ENCODE results near the gene KCNMA1. TPM values are rescaled to one million over a fixed set of nuclear protein-coding genes. Genes with fewer than 3 reads are reported as not detected.

KCNMA1 gene
- total RNA-seq, 4 donors from 2014 or later = 4.6 to 10.5 (median 7.8) TPM

- no peaks in the 10 kb centered on the region for H3K36me3 ChIP-seq
- DNase-seq (ENCODE audit: low spot score in 2 of 2) = no peak
- WGBS = 96% methylated on average over 1 of the region's 1 CpG
- no peaks in the 10 kb centered on the region for H3K9me3 ChIP-seq
- H3K27ac ChIP-seq = no peak overlapping the region
- no peak overlapping the region for H3K4me3 ChIP-seq
- no peak for TF ChIP-seq CTCF (IDR thresholded peaks at IDR 0.05)
- TF ChIP-seq EP300 (IDR thresholded peaks at IDR 0.05) = no peak
- TF ChIP-seq POLR2AphosphoS5 (IDR thresholded peaks at IDR 0.05) = no peak
- TF ChIP-seq POLR2A (IDR thresholded peaks at IDR 0.05) = no peak
- H3K4me1 ChIP-seq = no peaks in the 10 kb centered on the region
- no peaks in the 10 kb centered on the region for H3K27me3 ChIP-seq
Measured at GRCh38 chr10:77544617-77545016, 93.0 kb downstream of the KCNMA1 start.

DNA sequence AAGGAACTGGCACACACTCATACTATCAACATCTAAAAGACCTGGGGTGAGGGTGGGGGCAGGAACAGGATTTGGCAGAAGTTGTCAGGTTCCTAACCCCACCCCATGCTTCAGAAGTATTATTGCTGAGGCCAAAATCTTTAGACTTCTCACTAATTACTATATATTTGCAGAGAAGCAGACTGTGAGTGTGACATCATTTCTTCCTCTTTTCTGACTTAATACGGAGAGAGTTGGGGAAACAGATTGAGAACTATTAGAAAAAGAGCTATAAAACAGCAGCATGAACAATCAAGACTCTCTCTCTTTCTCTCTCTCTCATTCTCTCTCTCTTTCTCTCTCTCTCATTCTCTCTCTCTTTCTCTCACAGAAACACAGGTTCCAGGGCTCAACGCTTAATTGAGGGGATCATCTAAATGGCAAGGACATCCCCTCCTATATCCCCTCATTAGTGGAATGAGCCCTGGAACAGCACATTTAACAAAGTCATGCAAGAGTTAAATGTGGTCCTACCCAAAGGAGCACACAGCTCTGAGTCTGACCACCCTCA, 94.8 kb downstream of the KCNMA1 start:
- no peak for TF ChIP-seq CTCF (IDR thresholded peaks at IDR 0.05)
- TF ChIP-seq EP300 (IDR thresholded peaks at IDR 0.05) = no peak
- TF ChIP-seq POLR2A (IDR thresholded peaks at IDR 0.05) = no peak
- TF ChIP-seq POLR2AphosphoS5 (IDR thresholded peaks at IDR 0.05) = no peak
- H3K4me1 ChIP-seq = peaks cover 3% of the 10 kb centered on the region
- H3K27ac ChIP-seq = no peak overlapping the region
- no peak overlapping the region for H3K4me3 ChIP-seq
- H3K9me3 ChIP-seq = no peaks in the 10 kb centered on the region
- H3K36me3 ChIP-seq = no peaks in the 10 kb centered on the region
- no peak for DNase-seq (ENCODE audit: low spot score in 2 of 2)
- H3K27me3 ChIP-seq = no peaks in the 10 kb centered on the region
- 64% methylated on average over 2 of the region's 2 CpGs for WGBS

DNA sequence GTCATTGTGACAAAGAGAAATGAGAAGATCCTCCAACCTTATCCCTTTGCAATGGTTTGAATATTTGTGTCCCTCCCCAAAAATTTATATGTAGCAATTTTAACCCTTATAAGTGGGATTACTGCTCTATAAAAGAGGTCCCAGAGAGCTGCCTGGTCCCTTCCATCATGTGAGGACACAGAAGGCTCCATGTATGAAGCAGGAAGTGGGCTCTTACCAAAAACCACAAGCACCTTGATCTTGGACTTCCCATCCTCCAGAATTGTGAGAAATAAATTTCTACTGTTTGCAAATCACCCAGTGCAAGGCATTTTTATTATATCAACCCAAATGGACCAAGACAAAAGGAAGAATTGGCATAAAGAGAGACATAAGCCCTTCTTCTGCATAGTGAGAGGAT, 95.7 kb downstream of the KCNMA1 start:
- Histone ChIP-seq H3K4me1 (peaks cover 3% of the 10 kb centered on the region), H3K27ac (no peak overlapping the region), H3K9me3 (no peaks in the 10 kb centered on the region), H3K36me3 (no peaks in the 10 kb centered on the region), H3K4me3 (no peak overlapping the region), H3K27me3 (no peaks in the 10 kb centered on the region)
- TF ChIP-seq POLR2AphosphoS5 (IDR thresholded peaks at IDR 0.05) = no peak
- no peak for TF ChIP-seq CTCF (IDR thresholded peaks at IDR 0.05)
- no peak for TF ChIP-seq POLR2A (IDR thresholded peaks at IDR 0.05)
- TF ChIP-seq EP300 (IDR thresholded peaks at IDR 0.05) = no peak
- no peak for DNase-seq (ENCODE audit: low spot score in 2 of 2)

DNA sequence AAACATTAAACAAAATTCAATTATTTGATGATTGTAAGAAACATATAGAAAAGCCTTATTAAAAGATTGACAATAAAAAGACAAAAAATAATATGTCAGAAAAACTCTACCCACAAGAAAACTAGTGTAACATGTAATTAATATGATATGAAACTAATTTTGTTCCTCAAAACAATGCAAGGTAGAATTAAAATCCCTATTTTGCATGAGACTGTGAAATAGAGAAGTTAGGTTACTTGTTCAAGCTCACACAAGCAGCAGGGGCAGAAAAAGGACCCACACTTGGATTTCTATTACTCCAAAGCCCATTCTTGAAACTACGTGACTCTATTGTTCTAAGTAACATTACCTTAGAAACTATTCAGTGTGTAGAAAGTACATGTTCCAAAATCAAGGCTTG, 96.4 kb downstream of the KCNMA1 start:
- Histone ChIP-seq H3K27me3 (no peaks in the 10 kb centered on the region), H3K9me3 (no peaks in the 10 kb centered on the region), H3K4me3 (no peak overlapping the region), H3K4me1 (peaks cover 3% of the 10 kb centered on the region), H3K27ac (no peak overlapping the region), H3K36me3 (no peaks in the 10 kb centered on the region)
- no peak for TF ChIP-seq POLR2AphosphoS5 (IDR thresholded peaks at IDR 0.05)
- TF ChIP-seq EP300 (IDR thresholded peaks at IDR 0.05) = no peak
- no peak for TF ChIP-seq CTCF (IDR thresholded peaks at IDR 0.05)
- no peak for TF ChIP-seq POLR2A (IDR thresholded peaks at IDR 0.05)
- no peak for DNase-seq (ENCODE audit: low spot score in 2 of 2)
- 97% methylated on average over 1 of the region's 1 CpG for WGBS

GRCh38 chr10:77539147-77539935, 98.3 kb downstream of the KCNMA1 start:
- no peak overlapping the region for H3K27ac ChIP-seq
- no peaks in the 10 kb centered on the region for H3K9me3 ChIP-seq
- DNase-seq (ENCODE audit: low spot score in 2 of 2) = no peak
- WGBS = 59% methylated on average over 7 of the region's 7 CpGs
- TF ChIP-seq POLR2AphosphoS5 (IDR thresholded peaks at IDR 0.05) (no peak), POLR2A (IDR thresholded peaks at IDR 0.05) (no peak), CTCF (IDR thresholded peaks at IDR 0.05) (no peak), EP300 (IDR thresholded peaks at IDR 0.05) (no peak)
- H3K27me3 ChIP-seq = no peaks in the 10 kb centered on the region
- peaks cover 3% of the 10 kb centered on the region for H3K4me1 ChIP-seq
- no peak overlapping the region for H3K4me3 ChIP-seq
- no peaks in the 10 kb centered on the region for H3K36me3 ChIP-seq
